Hepatocyte (in vitro differentiated cells): ENCODE results near the gene FUT9.

Source experiments
- EZH2 ChIP-seq: fragments of 200-600 bp; sonication (generic); IDR thresholded peaks from 2 replicates; pipeline ENCODE4 v1.6.1; 2016; ENCODE audit warnings: antibody characterized with exemption, mild to moderate bottlenecking, borderline replicate concordance
- EZH2phosphoT487 ChIP-seq: fragments of 200-600 bp; sonication (generic); IDR thresholded peaks from one replicate; pipeline ENCODE4 v1.6.1; 2018; ENCODE audit warnings: antibody characterized with exemption, mild to moderate bottlenecking, low read depth, moderate library complexity; ENCODE audit not compliant: unreplicated experiment, severe bottlenecking
- TF ChIP-seq, protein P1 (sequence below): fragments of 200-600 bp; sonication (generic); IDR thresholded peaks from 2 replicates; pipeline ENCODE4 v1.5.1; 2016; ENCODE audit warnings: antibody characterized with exemption, mild to moderate bottlenecking; ENCODE audit not compliant: poor library complexity

- TF ChIP-seq, protein P1, sequence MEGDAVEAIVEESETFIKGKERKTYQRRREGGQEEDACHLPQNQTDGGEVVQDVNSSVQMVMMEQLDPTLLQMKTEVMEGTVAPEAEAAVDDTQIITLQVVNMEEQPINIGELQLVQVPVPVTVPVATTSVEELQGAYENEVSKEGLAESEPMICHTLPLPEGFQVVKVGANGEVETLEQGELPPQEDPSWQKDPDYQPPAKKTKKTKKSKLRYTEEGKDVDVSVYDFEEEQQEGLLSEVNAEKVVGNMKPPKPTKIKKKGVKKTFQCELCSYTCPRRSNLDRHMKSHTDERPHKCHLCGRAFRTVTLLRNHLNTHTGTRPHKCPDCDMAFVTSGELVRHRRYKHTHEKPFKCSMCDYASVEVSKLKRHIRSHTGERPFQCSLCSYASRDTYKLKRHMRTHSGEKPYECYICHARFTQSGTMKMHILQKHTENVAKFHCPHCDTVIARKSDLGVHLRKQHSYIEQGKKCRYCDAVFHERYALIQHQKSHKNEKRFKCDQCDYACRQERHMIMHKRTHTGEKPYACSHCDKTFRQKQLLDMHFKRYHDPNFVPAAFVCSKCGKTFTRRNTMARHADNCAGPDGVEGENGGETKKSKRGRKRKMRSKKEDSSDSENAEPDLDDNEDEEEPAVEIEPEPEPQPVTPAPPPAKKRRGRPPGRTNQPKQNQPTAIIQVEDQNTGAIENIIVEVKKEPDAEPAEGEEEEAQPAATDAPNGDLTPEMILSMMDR = no peak
- TF ChIP-seq EZH2 (no peak), EZH2phosphoT487 (no peak)
Measured at GRCh38 chr6:96138406-96138805, 122.6 kb downstream of the FUT9 start.
